SK-MEL-5 (cell line): ENCODE results near the gene DNAJB14. TPM values are rescaled to one million over a fixed set of nuclear protein-coding genes. Genes with fewer than 3 reads are reported as not detected.

Experiments
- DNase-seq: peaks from one replicate; pipeline ENCODE4 v3.0.0-alpha.2; 2016; ENCODE audit warnings: low read depth, low spot score
- in situ Hi-C: cut with HindIII; loops from 2 replicates; pipeline ENCODE4 v1.10.0; 2016; ENCODE audit warnings: low sequenced_read_pairs, high pct_unique_total_duplicates, low pct_unique_long_range_greater_than_20kb
- total RNA-seq: library from RNA; depleted of rRNA; stranded (reverse); fragments of >200 nt; shearing (Covaris generic); gene quantifications from 2 replicates; pipeline ENCODE4 v1.2.3, GENCODE V29; 2014

The DNAJB14 gene
- total RNA-seq, 1 experiment from 2014 or later = 41.6 TPM

GRCh38 chr4:99887837-99888236 is 58.6 kb downstream of the DNAJB14 start:
- DNase-seq = peak; percentile 11
- in situ Hi-C loops = no loop called here

GRCh38 chr4:99886146-99886545 is 60.3 kb downstream of the DNAJB14 start:
- in situ Hi-C loops = no loop called here
- peak; percentile 8 for DNase-seq

- no peak for DNase-seq
- in situ Hi-C loops = no loop called here
These were observed 60.7 kb downstream of the DNAJB14 start for GRCh38 chr4:99885687-99886086.

- peak; percentile 51 for DNase-seq
- in situ Hi-C loops = no loop called here
These were observed 61.3 kb downstream of the DNAJB14 start for GRCh38 chr4:99885063-99885664.

- in situ Hi-C loops = no loop called here
- DNase-seq = no peak
These were observed 67.0 kb downstream of the DNAJB14 start for GRCh38 chr4:99879458-99879857.

- DNase-seq = no peak
- in situ Hi-C loops = no loop called here
These were observed 67.8 kb downstream of the DNAJB14 start for GRCh38 chr4:99878604-99879003.

- DNase-seq = peak; percentile 17
- in situ Hi-C loops = no loop called here
These were observed 69.5 kb downstream of the DNAJB14 start for GRCh38 chr4:99876946-99877345.

GRCh38 chr4:99875071-99875470 is 71.3 kb downstream of the DNAJB14 start:
- in situ Hi-C loops = no loop called here
- no peak for DNase-seq

- no peak for DNase-seq
- in situ Hi-C loops = no loop called here
These were observed 73.8 kb downstream of the DNAJB14 start for GRCh38 chr4:99872570-99872969.

GRCh38 chr4:99868126-99868596 is 78.3 kb downstream of the DNAJB14 start:
- DNase-seq = no peak

GRCh38 chr4:99863804-99864203 is 82.6 kb downstream of the DNAJB14 start:
- no peak for DNase-seq
- in situ Hi-C loops = no loop called here

More at GRCh38 chr4:99868126-99868596, 78.3 kb downstream of the DNAJB14 start:
- in situ Hi-C loops = no loop called here

- in situ Hi-C loops = no loop called here
- DNase-seq = no peak
These were observed 85.1 kb downstream of the DNAJB14 start for GRCh38 chr4:99861120-99861905.

- in situ Hi-C loops = no loop called here
These were observed 85.9 kb downstream of the DNAJB14 start for GRCh38 chr4:99860521-99860920.

GRCh38 chr4:99859618-99860017 is 86.8 kb downstream of the DNAJB14 start:
- in situ Hi-C loops = no loop called here
- DNase-seq = no peak

More at GRCh38 chr4:99860521-99860920, 85.9 kb downstream of the DNAJB14 start:
- no peak for DNase-seq

- no peak for DNase-seq
- in situ Hi-C loops = no loop called here
These were observed 89.1 kb downstream of the DNAJB14 start for GRCh38 chr4:99857307-99857706.

GRCh38 chr4:99856166-99856565 is 90.3 kb downstream of the DNAJB14 start:
- in situ Hi-C loops = no loop called here
- no peak for DNase-seq

GRCh38 chr4:99855678-99856077 is 90.7 kb downstream of the DNAJB14 start:
- DNase-seq = no peak
- in situ Hi-C loops = no loop called here

GRCh38 chr4:99853999-99854398 is 92.4 kb downstream of the DNAJB14 start:
- in situ Hi-C loops = no loop called here

GRCh38 chr4:99853190-99853589 is 93.2 kb downstream of the DNAJB14 start:
- in situ Hi-C loops = no loop called here
- no peak for DNase-seq

More at GRCh38 chr4:99853999-99854398, 92.4 kb downstream of the DNAJB14 start:
- no peak for DNase-seq
